PC-9 (cell line): ENCODE results near the gene NR6A1. TPM values are rescaled to one million over a fixed set of nuclear protein-coding genes. Genes with fewer than 3 reads are reported as not detected.

Experiments used
- BruUV-seq: library from RNA; stranded (reverse); fragments of 400-500 nt; replicated peaks from 2 replicates; lab custom pipeline; 2021; lab: Mats Ljungman, UMichigan
- CTCF ChIA-PET: fragments of 300-600 bp; sonication (Branson Sonifier 250); formaldehyde crosslinking; loops from one replicate; lab custom pipeline; 2022; ENCODE audit warnings: antibody characterized with exemption; lab: Charles Lee
- POLR2A ChIA-PET: fragments of 300-600 bp; sonication (Branson Sonifier 250); formaldehyde crosslinking; loops from one replicate; lab custom pipeline; 2022; ENCODE audit warnings: antibody characterized with exemption; ENCODE audit not compliant: unreplicated experiment; lab: Charles Lee
- DNase-seq, 2 experiments: peaks; one replicate each; pipeline versions ENCODE4 v3.0.0 to v3.0.0-alpha.2; 2015 to 2022; ENCODE audit warnings: mixed read lengths in 1 of 2
- H2AFZ ChIP-seq: fragments of 200-600 bp; sonication (generic); 2 replicates; pipeline ENCODE4 v1.8.1; 2017; ENCODE audit warnings: antibody characterized with exemption
- H3F3A ChIP-seq: fragments of 200-600 bp; sonication (generic); 2 replicates; pipeline ENCODE4 v1.8.1; 2017; ENCODE audit warnings: antibody characterized with exemption, mild to moderate bottlenecking, low read depth; ENCODE audit not compliant: insufficient read depth
- H3K27ac ChIP-seq: fragments of 200-600 bp; sonication (generic); 2 replicates; pipeline ENCODE4 v1.6.1; 2016; ENCODE audit warnings: mixed run types
- H3K27me3 ChIP-seq: fragments of 200-600 bp; sonication (generic); 2 replicates; pipeline ENCODE4 v1.6.1; 2016; ENCODE audit warnings: low read depth, mixed run types; ENCODE audit not compliant: insufficient read depth
- H3K36me3 ChIP-seq: fragments of 200-600 bp; sonication (generic); 2 replicates; pipeline ENCODE4 v1.6.1; 2016; ENCODE audit warnings: low read depth, mixed run types
- H3K4me1 ChIP-seq: fragments of 200-600 bp; sonication (generic); replicated peaks from 2 replicates; pipeline ENCODE4 v1.6.1; 2016; ENCODE audit warnings: mixed run types; ENCODE audit not compliant: insufficient read depth
- H3K4me2 ChIP-seq: fragments of 200-600 bp; sonication (generic); 2 replicates; pipeline ENCODE4 v1.6.1; 2017; ENCODE audit warnings: mixed run types
- H3K4me3 ChIP-seq: fragments of 200-600 bp; sonication (generic); 2 replicates; pipeline ENCODE4 v1.6.1; 2016; ENCODE audit warnings: mixed run types
- H3K79me2 ChIP-seq: fragments of 200-600 bp; sonication (generic); 2 replicates; pipeline ENCODE4 v1.6.1; 2017; ENCODE audit warnings: low read depth, mixed run types
- H3K9me2 ChIP-seq: fragments of 200-600 bp; sonication (generic); 2 replicates; pipeline ENCODE4 v1.8.1; 2017; ENCODE audit warnings: mild to moderate bottlenecking; ENCODE audit not compliant: insufficient read depth
- H3K9me3 ChIP-seq: fragments of 200-600 bp; sonication (generic); 2 replicates; pipeline ENCODE4 v1.8.1; 2016; ENCODE audit warnings: low read depth; ENCODE audit not compliant: insufficient read depth
- H4K20me1 ChIP-seq: fragments of 200-600 bp; sonication (generic); 2 replicates; pipeline ENCODE4 v1.8.1; 2017; ENCODE audit not compliant: insufficient read depth
- EZH2 ChIP-seq: fragments of 200-600 bp; sonication (generic); IDR thresholded peaks from 2 replicates; pipeline ENCODE4 v1.8.0; 2017; ENCODE audit warnings: antibody characterized with exemption, low read depth
- intact Hi-C: fragments of 100-400 bp; cut with micrococcal nuclease; formaldehyde crosslinking; loops from one replicate; pipeline ENCODE4 v1.10.0; 2022; ENCODE audit not compliant: unreplicated experiment
- total RNA-seq: library from RNA; stranded (reverse); gene quantifications from 2 replicates; pipeline ENCODE4 v1.2.3, GENCODE V29; 2021
- TF ChIP-seq, protein P1 (sequence below): fragments of 200-600 bp; sonication (generic); conservative IDR thresholded peaks from 2 replicates; pipeline ENCODE4 v1.6.1; 2017; ENCODE audit warnings: mixed run types, antibody characterized with exemption, mild to moderate bottlenecking, moderate library complexity

The NR6A1 gene
- total RNA-seq, 1 experiment from 2014 or later = 13.0 TPM

DNA sequence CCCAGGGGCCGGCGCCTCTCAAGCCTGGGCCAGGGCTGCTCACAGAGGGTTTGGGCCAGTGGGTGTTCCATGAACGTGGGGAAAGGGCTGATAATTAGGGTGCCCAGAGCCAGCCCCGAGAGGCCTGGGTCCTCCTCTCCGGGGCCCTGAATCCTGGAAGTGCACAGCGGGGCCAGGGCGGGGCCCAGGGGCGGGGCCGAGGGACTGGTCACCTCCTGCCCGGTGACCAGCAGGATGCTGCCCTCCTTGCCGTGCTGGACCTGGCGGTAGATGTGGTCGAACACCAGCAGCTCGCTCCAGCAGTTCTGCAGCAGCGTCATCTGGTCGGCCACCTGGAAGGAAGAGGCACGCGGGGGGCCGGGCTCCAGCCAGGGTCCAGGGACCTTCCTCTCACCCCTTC, 278.3 kb downstream of the NR6A1 start:
- Histone ChIP-seq H2AFZ (no peak overlapping the region), H3K4me1 (no peaks in the 10 kb centered on the region), H3K9me2 (no peaks in the 10 kb centered on the region), H3K9me3 (no peaks in the 10 kb centered on the region), H3K36me3 (no peaks in the 10 kb centered on the region), H3K27ac (no peak overlapping the region), H3K4me2 (no peak overlapping the region), H4K20me1 (no peaks in the 10 kb centered on the region), H3K4me3 (no peak overlapping the region), H3F3A (no peaks in the 10 kb centered on the region), H3K27me3 (peaks cover 32% of the 10 kb centered on the region), H3K79me2 (no peaks in the 10 kb centered on the region)
- ChIA-PET CTCF (no interaction called here), POLR2A (no interaction called here)
- DNase-seq = no peak
- intact Hi-C loops = no loop called here
- no peak for TF ChIP-seq EZH2
- TF ChIP-seq, protein P1, sequence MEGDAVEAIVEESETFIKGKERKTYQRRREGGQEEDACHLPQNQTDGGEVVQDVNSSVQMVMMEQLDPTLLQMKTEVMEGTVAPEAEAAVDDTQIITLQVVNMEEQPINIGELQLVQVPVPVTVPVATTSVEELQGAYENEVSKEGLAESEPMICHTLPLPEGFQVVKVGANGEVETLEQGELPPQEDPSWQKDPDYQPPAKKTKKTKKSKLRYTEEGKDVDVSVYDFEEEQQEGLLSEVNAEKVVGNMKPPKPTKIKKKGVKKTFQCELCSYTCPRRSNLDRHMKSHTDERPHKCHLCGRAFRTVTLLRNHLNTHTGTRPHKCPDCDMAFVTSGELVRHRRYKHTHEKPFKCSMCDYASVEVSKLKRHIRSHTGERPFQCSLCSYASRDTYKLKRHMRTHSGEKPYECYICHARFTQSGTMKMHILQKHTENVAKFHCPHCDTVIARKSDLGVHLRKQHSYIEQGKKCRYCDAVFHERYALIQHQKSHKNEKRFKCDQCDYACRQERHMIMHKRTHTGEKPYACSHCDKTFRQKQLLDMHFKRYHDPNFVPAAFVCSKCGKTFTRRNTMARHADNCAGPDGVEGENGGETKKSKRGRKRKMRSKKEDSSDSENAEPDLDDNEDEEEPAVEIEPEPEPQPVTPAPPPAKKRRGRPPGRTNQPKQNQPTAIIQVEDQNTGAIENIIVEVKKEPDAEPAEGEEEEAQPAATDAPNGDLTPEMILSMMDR = no peak
- no TSS peak for BruUV-seq

DNA sequence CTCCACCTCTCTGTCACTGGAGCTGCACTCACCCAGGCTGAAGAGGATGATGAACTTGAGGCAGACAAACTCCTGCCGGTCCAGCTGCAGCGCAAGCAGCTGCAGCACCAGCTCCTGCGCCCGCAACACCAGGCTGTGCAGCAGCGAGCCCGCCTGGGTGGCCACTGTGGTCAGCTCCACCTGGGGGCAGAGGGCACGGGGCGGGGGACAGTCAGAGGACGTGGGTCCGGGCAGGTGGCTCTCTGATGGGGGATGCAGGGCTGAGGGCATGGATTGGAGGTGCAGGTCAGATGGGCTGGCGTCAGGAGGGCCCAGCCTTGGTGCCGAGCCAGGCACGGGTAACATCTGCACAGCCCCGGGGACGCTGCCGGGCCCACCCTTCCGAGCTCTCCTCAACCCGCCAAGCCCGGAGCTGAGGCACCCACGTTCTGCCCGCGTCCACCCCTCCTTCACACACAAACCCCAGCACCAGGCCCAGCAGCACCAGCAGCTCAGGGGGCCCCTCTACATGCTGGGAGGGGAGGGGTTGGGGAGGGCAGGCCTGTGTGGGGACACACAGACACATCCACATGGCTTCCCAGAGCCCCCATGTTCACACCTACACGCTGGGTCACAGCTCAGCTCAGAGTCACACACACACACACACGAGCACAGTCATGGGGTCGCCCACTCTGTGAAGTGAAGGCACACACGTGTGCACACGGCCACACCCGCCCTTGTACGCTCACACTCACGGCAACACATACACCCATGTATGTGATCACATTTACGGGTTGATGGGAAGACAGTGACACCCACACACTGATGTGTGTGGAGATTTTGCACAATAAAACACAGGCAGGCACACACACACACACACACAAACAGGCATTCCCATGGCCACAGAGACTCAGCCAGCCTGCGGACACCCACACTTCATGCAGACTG, 279.8 kb downstream of the NR6A1 start:
- intact Hi-C loops = no loop called here
- H3K27me3 ChIP-seq = peaks cover 41% of the 10 kb centered on the region
- CTCF ChIA-PET = interaction anchor here (0.7 kb wide), 1 partner anchor 33 kb away, joined by 4 read pairs; no protein-coding TSS in a partner anchor

DNA sequence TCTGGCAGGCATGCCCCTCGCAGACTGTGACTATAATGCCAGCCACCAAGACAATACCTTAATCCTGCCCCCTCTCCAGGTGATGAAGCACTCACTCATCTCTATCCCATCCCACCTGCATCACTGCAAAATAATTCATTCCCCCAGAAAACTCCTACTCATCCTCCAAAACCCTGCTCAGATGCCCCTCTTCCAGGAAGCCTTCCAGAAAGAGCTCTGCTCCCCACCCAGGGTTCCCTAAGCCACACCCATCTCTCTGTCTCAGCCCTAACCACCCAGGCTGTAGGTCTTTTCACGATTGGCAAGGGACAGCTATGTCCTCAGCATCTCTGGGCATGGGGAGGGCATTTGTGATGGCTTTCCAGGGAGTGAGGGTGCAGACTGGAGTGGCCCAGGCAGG, 281.1 kb downstream of the NR6A1 start:
- no peaks in the 10 kb centered on the region for H3K9me2 ChIP-seq
- H3K27me3 ChIP-seq = peaks cover 52% of the 10 kb centered on the region
- H3F3A ChIP-seq = no peaks in the 10 kb centered on the region
- H3K4me2 ChIP-seq = no peak overlapping the region
- no peak for DNase-seq
- H3K9me3 ChIP-seq = no peaks in the 10 kb centered on the region
- POLR2A ChIA-PET = no interaction called here
- no peak overlapping the region for H3K27ac ChIP-seq
- intact Hi-C loops = no loop called here
- H3K36me3 ChIP-seq = no peaks in the 10 kb centered on the region
- TF ChIP-seq, protein P1 = no peak
- TF ChIP-seq EZH2 = no peak
- no peaks in the 10 kb centered on the region for H3K79me2 ChIP-seq
- H4K20me1 ChIP-seq = no peaks in the 10 kb centered on the region
- H3K4me3 ChIP-seq = no peak overlapping the region
- CTCF ChIA-PET = no interaction called here
- no TSS peak for BruUV-seq
- H3K4me1 ChIP-seq = no peaks in the 10 kb centered on the region
- H2AFZ ChIP-seq = no peak overlapping the region

More for the DNA sequence above, 279.8 kb downstream of the NR6A1 start:
- Histone ChIP-seq H3K36me3 (no peaks in the 10 kb centered on the region), H3K4me2 (no peak overlapping the region), H3K9me2 (no peaks in the 10 kb centered on the region), H3F3A (no peaks in the 10 kb centered on the region), H3K79me2 (no peaks in the 10 kb centered on the region), H3K4me3 (no peak overlapping the region), H3K4me1 (no peaks in the 10 kb centered on the region), H2AFZ (no peak overlapping the region), H4K20me1 (no peaks in the 10 kb centered on the region), H3K27ac (no peak overlapping the region), H3K9me3 (no peaks in the 10 kb centered on the region)
- no peak for DNase-seq
- TF ChIP-seq EZH2 = no peak
- TF ChIP-seq, protein P1 = no peak
- BruUV-seq = no TSS peak
- POLR2A ChIA-PET = no interaction called here
